ENCODE data around the gene KMO. TPM values are rescaled to one million over a fixed set of nuclear protein-coding genes. Genes with fewer than 3 reads are reported as not detected.

KMO gene
- total RNA-seq, 1 donor from 2014 or later, result 0.27 TPM

- DNase-seq (ENCODE audit: low read depth), result no peak
These were observed 92.8 kb downstream of the KMO start for GRCh38 chr1:241624935-241625334.

GRCh38 chr1:241627453-241628259, 95.5 kb downstream of the KMO start:
- peak; percentile 73 for DNase-seq (ENCODE audit: low read depth)

GRCh38 chr1:241630005-241630404, 97.8 kb downstream of the KMO start:
- DNase-seq (ENCODE audit: low read depth), result no peak

- DNase-seq (ENCODE audit: low read depth), result no peak
These were observed 98.3 kb downstream of the KMO start for GRCh38 chr1:241630476-241630875.

- DNase-seq (ENCODE audit: low read depth), result no peak
These were observed 98.7 kb downstream of the KMO start for GRCh38 chr1:241630899-241631298.

GRCh38 chr1:241631674-241632073, 99.5 kb downstream of the KMO start:
- no peak for DNase-seq (ENCODE audit: low read depth)

- DNase-seq (ENCODE audit: low read depth), result no peak
These were observed 100.8 kb downstream of the KMO start for GRCh38 chr1:241632987-241633386.

- DNase-seq (ENCODE audit: low read depth), result no peak
These were observed 103.5 kb downstream of the KMO start for GRCh38 chr1:241635556-241636152.

- DNase-seq (ENCODE audit: low read depth), result no peak
These were observed 104.1 kb downstream of the KMO start for GRCh38 chr1:241636291-241636690.

GRCh38 chr1:241637046-241637590, 104.9 kb downstream of the KMO start:
- no peak for DNase-seq (ENCODE audit: low read depth)

- no peak for DNase-seq (ENCODE audit: low read depth)
These were observed 105.4 kb downstream of the KMO start for GRCh38 chr1:241637604-241638003.

- no peak for DNase-seq (ENCODE audit: low read depth)
These were observed 106.0 kb downstream of the KMO start for GRCh38 chr1:241638099-241638682.

GRCh38 chr1:241638909-241639622, 106.9 kb downstream of the KMO start:
- DNase-seq (ENCODE audit: low read depth), result no peak

- no peak for DNase-seq (ENCODE audit: low read depth)
These were observed 107.5 kb downstream of the KMO start for GRCh38 chr1:241639623-241640148.

GRCh38 chr1:241640149-241640866, 108.1 kb downstream of the KMO start, which contains the start of the genes CHML and OPN3:
TSS of gene CHML (minus strand) at chr1:241640369. CDS start at chr1:241635766, 4,603 bp downstream.
TSS of gene OPN3 (minus strand) at chr1:241640369. CDS start at chr1:241640254, 115 bp downstream.
- DNase-seq (ENCODE audit: low read depth), result peak; percentile 90

- DNase-seq (ENCODE audit: low read depth), result no peak
These were observed 108.9 kb downstream of the KMO start for GRCh38 chr1:241640867-241641622.

- peak; percentile 26 for DNase-seq (ENCODE audit: low read depth)
These were observed 109.8 kb downstream of the KMO start for GRCh38 chr1:241641773-241642592.

- DNase-seq (ENCODE audit: low read depth), result no peak
These were observed 110.4 kb downstream of the KMO start for GRCh38 chr1:241642593-241642944.

GRCh38 chr1:241644259-241644658, 112.1 kb downstream of the KMO start:
- no peak for DNase-seq (ENCODE audit: low read depth)

Data from myocyte (in vitro differentiated cells).